ENCODE results near the gene GCDH.
"Not testable (repeated sequence)": the region's sequence is repeated elsewhere in the genome, so short reads cannot be mapped to it uniquely, and the experiment has no call there.

The GCDH gene

GRCh38 chr19:12912571-12912970 is 21.6 kb downstream of the GCDH start:
- DNase-seq, result no peak

DNA sequence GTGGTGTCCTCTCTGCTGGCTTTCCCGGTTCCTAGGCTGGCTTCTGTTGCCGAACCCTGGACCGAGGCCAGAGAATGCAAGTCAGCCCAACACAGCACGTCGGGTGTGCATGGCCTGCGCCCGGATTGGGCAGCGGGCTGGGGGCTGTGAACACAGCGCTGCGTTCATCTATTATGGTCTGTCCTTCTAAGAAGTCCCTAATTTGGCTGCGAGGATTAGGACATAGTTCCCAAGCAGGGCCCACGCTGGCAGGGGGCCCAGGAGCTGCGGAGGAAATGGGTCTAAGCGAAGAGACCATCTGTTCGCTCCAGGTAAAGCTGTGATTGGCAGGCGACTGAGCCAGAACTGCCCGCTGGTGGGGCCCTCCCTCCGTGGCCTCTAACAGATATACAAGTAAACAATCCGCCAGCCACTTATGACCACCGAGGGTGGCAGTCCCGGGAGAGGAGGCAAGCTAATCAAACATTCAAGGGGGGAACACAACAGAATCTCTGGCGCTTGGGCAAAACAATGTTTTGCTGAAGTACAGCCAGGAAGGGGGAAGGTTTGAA is 22.1 kb downstream of the GCDH start:
- DNase-seq, result no peak

GRCh38 chr19:12913851-12914690 is 23.1 kb downstream of the GCDH start:
- no peak for DNase-seq

- not testable (repeated sequence) for DNase-seq
These were observed 24.9 kb downstream of the GCDH start for GRCh38 chr19:12915860-12916259.

DNA sequence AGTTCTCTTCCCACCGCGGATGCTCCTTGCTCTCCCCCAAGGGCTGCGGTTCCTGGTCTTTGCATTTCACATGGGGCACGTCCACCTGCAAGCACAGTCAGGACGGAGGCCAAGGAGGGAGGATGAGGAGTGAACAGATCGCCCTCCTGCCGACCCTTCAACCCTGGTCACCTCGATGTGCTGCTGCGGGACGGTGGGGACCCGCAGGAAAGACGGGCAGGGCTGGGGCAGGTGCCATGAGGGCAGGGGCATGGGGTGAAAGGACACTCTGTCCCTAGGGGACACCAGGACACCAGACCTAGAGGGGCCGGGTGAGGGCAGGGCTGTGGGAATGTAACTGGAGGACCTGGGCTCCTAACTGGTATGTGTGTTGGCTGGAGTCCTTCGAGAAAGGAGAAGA is 27.3 kb downstream of the GCDH start:
- no peak for DNase-seq

DNA sequence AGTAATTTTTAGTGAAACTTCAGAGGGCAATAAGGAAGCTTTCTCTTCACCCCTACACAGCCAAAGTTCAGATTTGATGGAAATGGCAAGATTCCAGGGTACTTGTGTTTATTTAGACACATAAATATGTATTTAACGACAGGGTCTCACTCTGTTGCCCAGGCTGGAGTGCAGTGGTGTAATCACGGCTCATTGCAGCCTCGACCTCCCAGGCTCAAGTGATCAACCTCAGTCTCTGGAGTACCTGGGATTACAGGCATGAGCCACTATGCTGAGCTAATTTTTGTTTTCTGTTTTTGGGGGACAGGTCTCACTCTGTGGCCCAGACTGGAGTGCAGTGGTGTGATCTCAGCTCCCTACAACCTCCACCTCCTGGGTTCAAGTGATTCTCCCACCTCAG is 30.1 kb downstream of the GCDH start:
- DNase-seq, result no peak

GRCh38 chr19:12922959-12923358 is 32.0 kb downstream of the GCDH start:
- no peak for DNase-seq

DNA sequence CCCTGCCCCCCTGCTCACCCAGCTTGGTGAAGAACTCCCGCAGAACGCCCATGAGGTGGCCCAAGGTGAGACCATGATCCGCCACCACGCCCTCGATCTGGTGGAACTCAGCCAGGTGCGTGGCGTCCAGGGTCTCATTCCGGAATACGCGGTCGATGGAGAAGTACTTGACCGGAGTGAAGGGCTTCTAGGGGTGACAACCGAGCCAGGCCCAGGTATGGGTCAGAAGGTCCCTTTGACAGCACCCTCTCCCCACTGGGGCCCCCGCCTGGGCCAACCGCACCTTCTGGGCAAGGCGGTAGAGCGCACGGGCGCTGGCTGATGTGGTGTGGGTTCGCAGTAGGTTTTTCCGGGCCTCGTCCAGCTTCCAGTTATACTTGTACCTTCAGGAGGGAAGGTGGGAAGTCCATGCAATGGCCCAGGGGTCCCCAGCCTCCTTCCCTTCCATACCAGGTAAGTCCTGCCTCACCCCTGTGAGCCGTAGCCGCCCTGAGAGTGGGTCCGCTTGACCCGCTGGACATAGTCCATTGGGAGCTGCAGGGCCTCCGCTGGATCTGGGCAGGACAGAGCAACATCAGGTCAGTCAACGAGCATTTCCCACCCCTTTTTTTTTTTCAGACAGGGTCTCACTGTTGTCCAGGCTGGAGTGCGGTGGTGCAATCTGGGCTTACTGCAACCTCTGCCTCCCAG is 33.8 kb downstream of the GCDH start:
- DNase-seq, result no peak

DNA sequence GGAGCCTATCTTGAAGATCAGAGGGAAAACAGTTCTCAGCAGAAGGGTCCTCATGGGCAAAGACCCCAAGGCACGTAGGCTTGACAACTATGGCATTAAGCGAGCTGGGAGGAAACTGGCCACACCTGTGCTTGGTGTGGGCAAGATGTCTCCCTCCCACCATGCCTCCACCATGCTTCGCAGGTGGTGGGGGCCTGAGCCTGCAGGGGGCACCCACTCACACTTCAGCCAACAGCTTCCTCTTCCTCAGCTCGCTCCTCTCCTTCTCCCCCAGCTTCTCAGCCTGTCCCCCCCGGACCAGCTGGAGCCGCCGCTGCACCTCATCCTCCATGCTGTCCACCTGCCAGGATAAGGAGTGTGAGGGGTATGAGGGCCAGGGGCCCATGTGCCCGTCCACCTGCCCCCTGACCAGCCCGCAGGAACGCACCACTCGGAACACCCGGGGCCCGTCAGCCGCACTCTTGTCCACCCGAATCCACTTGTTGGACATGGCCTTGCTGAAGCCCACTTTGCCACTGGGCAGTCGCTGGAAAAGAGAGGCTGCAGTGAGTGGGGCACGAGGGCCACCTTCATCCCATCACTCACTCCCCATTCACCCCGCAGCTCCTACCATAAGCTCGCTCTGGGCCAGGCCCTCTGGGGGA is 39.2 kb downstream of the GCDH start:
- no peak for DNase-seq

DNA sequence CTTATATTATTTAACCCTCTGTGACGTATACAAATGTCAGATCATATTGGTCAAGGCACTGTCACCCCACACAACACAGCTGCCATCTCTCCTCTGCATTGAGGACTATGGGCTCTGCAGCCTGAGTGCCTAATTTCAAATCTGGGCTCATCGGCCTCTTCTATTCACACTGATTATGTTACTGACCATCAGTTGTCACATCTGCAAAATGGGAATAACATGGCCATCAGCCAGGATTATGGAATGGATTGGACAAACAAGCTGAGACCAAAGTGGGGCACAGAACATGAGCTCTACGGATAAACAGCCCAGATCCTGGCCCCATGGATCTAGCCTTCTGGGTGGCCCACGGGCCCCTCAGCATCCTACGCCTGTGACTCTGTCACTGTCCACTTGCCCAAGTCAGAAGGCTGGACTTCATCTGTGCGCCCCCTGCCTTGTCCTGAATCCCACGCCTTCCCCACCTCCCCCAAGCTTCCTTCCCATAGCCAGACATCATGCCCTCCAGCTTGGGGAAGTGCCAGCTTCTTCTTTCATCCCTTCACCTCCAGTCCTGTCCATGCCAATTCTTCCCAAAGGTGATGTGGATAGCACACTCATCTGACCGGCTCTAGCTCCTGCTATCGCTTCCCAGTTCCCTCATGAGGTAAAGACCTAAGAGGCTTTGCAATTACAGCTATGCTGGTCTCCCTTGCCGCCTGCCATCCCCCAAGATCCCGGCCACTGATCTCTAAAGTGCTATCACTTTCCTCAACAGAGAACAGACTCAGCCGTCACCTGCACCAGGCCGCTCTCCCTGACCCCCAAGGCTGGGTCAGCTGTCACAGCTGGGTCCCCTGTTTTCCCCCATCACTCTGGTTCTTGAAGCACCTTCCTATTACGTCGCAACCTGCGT is 41.7 kb downstream of the GCDH start:
- DNase-seq, result no peak

DNA sequence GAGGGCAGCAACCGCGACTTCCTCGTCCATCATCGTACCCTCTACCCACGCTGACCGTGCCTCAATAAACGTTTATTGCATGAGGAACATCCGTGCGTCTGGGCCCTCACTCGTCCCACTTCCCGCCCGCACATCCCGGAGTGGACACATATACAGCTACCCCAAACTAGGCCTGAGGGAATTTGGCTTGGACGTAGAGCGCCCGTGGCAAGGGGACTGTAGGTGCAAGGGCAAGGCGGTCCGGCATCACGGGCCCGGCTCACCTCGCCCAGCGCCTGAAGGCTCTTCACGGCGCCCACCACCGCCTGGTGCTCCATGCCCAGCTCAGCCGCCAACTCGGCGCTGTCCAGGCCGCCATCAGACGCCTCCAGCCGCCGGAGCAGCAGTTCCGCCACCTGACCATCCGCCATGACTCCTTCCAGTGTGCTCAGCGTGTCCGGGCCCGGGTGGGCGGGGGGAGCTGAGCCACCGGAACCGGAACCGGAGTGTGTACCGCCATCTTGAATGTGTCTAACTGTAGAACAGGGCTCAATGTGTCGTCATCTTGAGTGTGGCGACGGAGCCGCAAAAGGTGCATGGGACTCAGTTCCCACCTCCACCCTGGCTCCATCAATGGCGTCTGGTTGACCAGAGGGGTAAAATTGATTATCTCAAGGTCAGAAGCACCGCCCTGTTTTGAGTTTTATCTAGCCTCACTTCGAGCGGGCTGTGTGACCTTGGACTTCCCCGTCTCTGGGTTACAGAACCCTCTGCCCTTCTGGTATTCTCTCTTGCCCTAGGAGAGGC is 42.5 kb downstream of the GCDH start, which contains the start of gene FARSA:
Gene FARSA, minus strand, starts transcription at position 425 of the 786 bp plus-strand sequence. Its CDS starts 15 bp downstream, at position 410.
- DNase-seq, result peak; percentile 67

DNA sequence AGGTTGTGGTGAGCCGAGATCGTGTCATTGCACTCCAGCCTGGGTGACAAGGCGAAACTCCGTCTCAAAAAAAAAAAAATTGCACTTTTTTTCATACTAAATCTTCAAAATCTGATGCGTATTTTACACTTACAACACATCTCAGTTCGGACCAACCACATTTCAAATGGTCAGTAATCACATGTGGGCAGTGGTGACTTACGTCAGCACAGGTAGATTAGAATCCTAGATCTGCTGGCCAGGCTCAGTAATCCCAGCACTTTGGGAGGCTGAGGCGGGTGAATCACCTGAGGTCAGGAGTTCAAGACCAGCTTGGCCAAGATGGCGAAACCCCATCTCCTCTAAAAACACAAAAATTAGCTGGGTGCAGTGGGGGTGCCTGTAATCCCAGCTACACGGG is 44.1 kb downstream of the GCDH start:
- no peak for DNase-seq

GRCh38 chr19:12936582-12936981 is 45.6 kb downstream of the GCDH start:
- DNase-seq, result no peak

DNA sequence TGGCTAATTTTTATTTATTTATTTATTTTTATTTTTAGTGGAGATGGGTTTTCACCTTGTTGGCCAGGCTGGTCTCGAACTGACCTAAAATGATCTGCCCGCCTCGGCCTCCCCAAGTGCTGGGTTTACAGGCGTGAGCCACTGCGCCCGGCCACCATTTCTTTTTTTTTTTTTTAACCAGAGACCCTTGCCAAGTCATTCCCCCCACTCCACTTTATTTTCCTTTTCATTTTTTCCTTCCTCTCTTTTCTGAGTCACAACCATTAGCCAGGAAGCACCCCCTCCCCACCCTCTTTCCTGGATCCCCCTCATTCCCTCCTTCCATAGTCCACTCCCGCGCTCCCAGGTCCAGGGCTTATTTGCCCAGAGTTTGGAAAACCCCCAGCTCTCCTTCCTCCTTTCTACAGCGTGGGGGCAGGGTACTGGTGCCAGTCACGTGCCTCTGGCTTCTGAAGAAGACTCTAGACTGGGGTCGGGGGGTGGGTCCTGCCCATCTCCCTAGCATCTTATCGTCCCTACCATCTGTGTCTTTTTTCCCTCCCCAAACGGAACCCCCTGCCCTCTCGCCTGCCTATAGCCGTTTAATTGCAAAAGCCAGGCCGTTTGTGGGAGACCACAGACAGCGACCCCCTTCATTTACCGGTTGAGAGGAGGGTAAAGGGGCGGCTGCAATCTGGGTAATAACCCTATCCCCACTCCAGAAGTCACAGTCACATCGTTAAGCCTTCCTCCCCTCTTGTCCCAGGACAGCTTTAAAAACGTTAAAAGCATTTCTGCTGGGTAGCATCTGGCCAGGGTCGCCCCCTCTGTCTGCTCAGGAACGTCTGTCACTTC is 46.4 kb downstream of the GCDH start:
- no peak for DNase-seq

GRCh38 chr19:12937927-12938778 is 47.2 kb downstream of the GCDH start, which contains the start of gene CALR:
Gene CALR (plus strand): TSS chr19:12938609. CDS start chr19:12938680, 71 bp downstream.
- peak; percentile 98 for DNase-seq

GRCh38 chr19:12938779-12939601 is 48.0 kb downstream of the GCDH start:
- no peak for DNase-seq

DNA sequence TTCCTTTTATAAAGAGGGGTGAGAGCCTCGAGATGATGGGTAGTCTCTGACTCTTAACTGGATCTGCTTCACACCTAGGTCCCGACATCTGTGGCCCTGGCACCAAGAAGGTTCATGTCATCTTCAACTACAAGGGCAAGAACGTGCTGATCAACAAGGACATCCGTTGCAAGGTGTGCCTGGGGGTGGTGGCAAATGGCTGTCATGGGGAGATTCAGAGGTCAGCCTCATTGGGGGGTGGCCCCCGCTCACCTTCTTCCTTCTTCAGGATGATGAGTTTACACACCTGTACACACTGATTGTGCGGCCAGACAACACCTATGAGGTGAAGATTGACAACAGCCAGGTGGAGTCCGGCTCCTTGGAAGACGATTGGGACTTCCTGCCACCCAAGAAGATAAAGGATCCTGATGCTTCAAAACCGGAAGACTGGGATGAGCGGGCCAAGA is 49.0 kb downstream of the GCDH start:
- DNase-seq, result no peak

GRCh38 chr19:12940897-12941296 is 49.9 kb downstream of the GCDH start:
- no peak for DNase-seq

Data from GOT3 (cell line).